PC-9 (cell line): Measurements from ENCODE around the gene PDZK1IP1.

Experiments used
- EZH2 ChIP-seq: fragments of 200-600 bp; sonication (generic); IDR thresholded peaks from 2 replicates; pipeline ENCODE4 v1.8.0; 2017; ENCODE audit warnings: antibody characterized with exemption, low read depth
- TF ChIP-seq, protein P1 (sequence below): fragments of 200-600 bp; sonication (generic); conservative IDR thresholded peaks from 2 replicates; pipeline ENCODE4 v1.6.1; 2017; ENCODE audit warnings: mixed run types, antibody characterized with exemption, mild to moderate bottlenecking, moderate library complexity

DNA sequence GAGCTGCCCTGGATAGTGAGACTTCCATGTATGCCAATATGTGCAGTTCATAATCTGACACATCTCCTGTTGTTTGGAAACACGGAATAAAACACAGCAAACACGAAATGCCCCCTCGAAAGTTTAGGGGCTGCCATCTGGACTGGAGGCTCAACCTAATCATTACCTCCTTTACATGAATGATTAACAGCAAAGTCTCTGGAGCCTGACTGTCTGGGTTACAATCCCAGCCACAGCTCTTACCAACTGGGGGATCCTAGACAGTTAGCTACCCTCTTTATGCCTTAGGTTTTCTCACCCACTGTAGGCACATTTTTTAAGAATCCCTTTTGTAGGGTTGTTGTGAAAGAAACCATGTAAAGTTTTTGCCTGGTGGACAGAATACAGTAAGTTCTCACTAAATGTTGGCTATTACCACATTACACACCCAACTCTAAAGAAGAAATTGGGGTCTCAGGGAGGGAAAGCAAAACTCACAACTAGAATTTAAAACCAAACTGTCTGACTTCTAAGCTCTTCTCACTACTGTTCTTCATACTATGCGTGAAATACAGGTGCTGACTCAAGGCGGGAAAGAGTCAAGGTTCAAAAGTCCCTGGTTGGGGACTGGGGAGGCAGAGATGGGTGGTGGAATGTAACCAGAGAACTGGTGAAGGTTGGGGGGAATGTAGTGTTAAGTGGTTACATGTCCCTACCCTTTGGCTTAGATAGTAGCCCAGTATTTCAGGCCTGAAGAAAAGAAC is 28.4 kb downstream of the PDZK1IP1 start:
- TF ChIP-seq, protein P1, sequence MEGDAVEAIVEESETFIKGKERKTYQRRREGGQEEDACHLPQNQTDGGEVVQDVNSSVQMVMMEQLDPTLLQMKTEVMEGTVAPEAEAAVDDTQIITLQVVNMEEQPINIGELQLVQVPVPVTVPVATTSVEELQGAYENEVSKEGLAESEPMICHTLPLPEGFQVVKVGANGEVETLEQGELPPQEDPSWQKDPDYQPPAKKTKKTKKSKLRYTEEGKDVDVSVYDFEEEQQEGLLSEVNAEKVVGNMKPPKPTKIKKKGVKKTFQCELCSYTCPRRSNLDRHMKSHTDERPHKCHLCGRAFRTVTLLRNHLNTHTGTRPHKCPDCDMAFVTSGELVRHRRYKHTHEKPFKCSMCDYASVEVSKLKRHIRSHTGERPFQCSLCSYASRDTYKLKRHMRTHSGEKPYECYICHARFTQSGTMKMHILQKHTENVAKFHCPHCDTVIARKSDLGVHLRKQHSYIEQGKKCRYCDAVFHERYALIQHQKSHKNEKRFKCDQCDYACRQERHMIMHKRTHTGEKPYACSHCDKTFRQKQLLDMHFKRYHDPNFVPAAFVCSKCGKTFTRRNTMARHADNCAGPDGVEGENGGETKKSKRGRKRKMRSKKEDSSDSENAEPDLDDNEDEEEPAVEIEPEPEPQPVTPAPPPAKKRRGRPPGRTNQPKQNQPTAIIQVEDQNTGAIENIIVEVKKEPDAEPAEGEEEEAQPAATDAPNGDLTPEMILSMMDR: no peak
- TF ChIP-seq EZH2: no peak
